Hepatocyte (in vitro differentiated cells): Measurements from ENCODE around the gene HSD17B3.
"Not testable (repeated sequence)": the region's sequence is repeated elsewhere in the genome, so short reads cannot be mapped to it uniquely, and the experiment has no call there.

ENCODE experiments used
- EZH2 ChIP-seq: fragments of 200-600 bp; sonication (generic); IDR thresholded peaks from 2 replicates; pipeline ENCODE4 v1.6.1; 2016; ENCODE audit warnings: antibody characterized with exemption, mild to moderate bottlenecking, borderline replicate concordance
- TF ChIP-seq, protein P1 (sequence below): fragments of 200-600 bp; sonication (generic); IDR thresholded peaks from 2 replicates; pipeline ENCODE4 v1.5.1; 2016; ENCODE audit warnings: antibody characterized with exemption, mild to moderate bottlenecking; ENCODE audit not compliant: poor library complexity

DNA sequence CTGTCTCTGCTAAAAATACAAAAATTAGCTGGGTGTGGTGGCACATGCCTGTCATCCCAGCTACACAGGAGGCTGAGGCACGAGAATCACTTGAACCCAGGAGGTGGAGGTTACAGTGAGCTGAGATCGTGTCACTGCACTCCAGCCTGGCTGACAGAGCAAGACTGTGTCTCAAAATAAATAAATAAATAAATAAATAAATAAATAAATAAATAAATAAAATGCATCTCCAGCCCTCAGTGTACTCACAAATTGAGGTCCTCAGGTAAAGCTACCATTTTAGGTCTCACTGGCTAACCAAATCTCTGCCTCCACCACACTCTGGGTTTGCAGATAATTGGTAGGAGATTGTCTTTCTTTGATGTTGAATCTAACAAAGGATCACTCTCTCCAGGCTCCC is 112.4 kb downstream of the HSD17B3 start:
- TF ChIP-seq, protein P1, sequence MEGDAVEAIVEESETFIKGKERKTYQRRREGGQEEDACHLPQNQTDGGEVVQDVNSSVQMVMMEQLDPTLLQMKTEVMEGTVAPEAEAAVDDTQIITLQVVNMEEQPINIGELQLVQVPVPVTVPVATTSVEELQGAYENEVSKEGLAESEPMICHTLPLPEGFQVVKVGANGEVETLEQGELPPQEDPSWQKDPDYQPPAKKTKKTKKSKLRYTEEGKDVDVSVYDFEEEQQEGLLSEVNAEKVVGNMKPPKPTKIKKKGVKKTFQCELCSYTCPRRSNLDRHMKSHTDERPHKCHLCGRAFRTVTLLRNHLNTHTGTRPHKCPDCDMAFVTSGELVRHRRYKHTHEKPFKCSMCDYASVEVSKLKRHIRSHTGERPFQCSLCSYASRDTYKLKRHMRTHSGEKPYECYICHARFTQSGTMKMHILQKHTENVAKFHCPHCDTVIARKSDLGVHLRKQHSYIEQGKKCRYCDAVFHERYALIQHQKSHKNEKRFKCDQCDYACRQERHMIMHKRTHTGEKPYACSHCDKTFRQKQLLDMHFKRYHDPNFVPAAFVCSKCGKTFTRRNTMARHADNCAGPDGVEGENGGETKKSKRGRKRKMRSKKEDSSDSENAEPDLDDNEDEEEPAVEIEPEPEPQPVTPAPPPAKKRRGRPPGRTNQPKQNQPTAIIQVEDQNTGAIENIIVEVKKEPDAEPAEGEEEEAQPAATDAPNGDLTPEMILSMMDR: not testable (repeated sequence)
- TF ChIP-seq EZH2: not testable (repeated sequence)
